ENCODE results near the gene TXLNG. TPM values are rescaled to one million over a fixed set of nuclear protein-coding genes. Genes with fewer than 3 reads are reported as not detected.

Gene TXLNG
- total RNA-seq, result 10.3 and 12.3 TPM in 2 replicates

GRCh38 chrX:16786139-16786790 is at the start of gene TXLNG:
TSS of gene TXLNG (plus strand) at chrX:16786466. CDS start at chrX:16786488, 22 bp downstream.
- H3K4me3 ChIP-seq (ENCODE audit: low read depth, low read length), result peak within 1 kb of the TSS; percentile 77

DNA sequence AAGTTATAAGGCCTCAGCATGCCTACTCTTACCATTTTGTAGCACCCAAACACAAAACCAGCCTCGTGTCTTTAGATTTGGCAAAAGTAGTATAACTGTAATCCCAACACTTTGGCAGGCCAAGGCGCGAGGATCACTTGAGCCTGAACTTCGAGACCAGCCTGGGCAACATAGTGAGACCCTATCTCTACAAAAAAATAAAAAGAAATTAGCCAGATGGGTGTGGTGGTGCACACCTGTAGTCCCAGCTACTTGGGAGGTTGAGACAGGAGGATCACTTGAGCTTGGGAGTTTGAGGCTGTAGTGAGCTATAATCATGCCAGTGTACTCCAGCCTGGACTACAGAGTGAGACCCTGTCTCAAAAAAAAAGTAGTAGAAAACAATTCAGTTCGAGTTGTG is 49.2 kb upstream of the TXLNG start:
- TF ChIP-seq, protein P1, sequence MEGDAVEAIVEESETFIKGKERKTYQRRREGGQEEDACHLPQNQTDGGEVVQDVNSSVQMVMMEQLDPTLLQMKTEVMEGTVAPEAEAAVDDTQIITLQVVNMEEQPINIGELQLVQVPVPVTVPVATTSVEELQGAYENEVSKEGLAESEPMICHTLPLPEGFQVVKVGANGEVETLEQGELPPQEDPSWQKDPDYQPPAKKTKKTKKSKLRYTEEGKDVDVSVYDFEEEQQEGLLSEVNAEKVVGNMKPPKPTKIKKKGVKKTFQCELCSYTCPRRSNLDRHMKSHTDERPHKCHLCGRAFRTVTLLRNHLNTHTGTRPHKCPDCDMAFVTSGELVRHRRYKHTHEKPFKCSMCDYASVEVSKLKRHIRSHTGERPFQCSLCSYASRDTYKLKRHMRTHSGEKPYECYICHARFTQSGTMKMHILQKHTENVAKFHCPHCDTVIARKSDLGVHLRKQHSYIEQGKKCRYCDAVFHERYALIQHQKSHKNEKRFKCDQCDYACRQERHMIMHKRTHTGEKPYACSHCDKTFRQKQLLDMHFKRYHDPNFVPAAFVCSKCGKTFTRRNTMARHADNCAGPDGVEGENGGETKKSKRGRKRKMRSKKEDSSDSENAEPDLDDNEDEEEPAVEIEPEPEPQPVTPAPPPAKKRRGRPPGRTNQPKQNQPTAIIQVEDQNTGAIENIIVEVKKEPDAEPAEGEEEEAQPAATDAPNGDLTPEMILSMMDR (conservative IDR thresholded peaks at IDR 0.05; ENCODE audit: low read depth, low read length), result no peak
- DNase-seq (ENCODE audit: low read depth), result no peak
- H3K4me3 ChIP-seq (ENCODE audit: low read depth, low read length), result no peak overlapping the region

More at GRCh38 chrX:16786139-16786790, at the start of gene TXLNG:
- TF ChIP-seq, protein P1 (conservative IDR thresholded peaks at IDR 0.05; ENCODE audit: low read depth, low read length), result no peak
- peak; percentile 77 for DNase-seq (ENCODE audit: low read depth)

- no peak for DNase-seq (ENCODE audit: low read depth)
- TF ChIP-seq, protein P1 (conservative IDR thresholded peaks at IDR 0.05; ENCODE audit: low read depth, low read length), result no peak
- no peak overlapping the region for H3K4me3 ChIP-seq (ENCODE audit: low read depth, low read length)
Observed at GRCh38 chrX:16739574-16739973, 46.7 kb upstream of the TXLNG start.

- TF ChIP-seq, protein P1 (conservative IDR thresholded peaks at IDR 0.05; ENCODE audit: low read depth, low read length), result peak; percentile 45
- H3K4me3 ChIP-seq (ENCODE audit: low read depth, low read length), result no peak overlapping the region
- DNase-seq (ENCODE audit: low read depth), result no peak
Observed at GRCh38 chrX:16743604-16744325, 42.5 kb upstream of the TXLNG start.

GRCh38 chrX:16745102-16745501 is 41.2 kb upstream of the TXLNG start:
- H3K4me3 ChIP-seq (ENCODE audit: low read depth, low read length), result no peak overlapping the region
- TF ChIP-seq, protein P1 (conservative IDR thresholded peaks at IDR 0.05; ENCODE audit: low read depth, low read length), result no peak
- DNase-seq (ENCODE audit: low read depth), result no peak

DNA sequence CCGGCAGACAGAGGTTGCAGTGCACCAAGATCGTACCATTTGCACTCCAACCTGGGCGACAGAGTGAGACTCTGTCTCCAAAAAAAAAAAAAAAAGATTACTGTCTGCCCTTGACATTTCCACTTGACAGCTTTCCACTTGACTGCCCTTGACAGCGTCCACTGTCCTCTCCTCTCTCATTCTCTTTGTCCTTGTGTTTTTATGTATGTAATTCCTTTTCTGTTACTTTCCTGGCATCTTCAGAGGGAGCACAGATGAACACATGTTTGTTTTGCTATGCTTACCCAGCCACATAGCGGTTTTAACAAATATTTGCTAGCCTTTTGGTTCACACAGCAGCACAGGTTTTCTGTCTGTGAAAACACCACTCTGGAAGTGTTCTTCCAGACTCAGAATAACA is 40.6 kb upstream of the TXLNG start:
- no peak overlapping the region for H3K4me3 ChIP-seq (ENCODE audit: low read depth, low read length)
- no peak for DNase-seq (ENCODE audit: low read depth)
- TF ChIP-seq, protein P1 (conservative IDR thresholded peaks at IDR 0.05; ENCODE audit: low read depth, low read length), result no peak

Data from epithelial cell of proximal tubule (primary cell).